Spinal cord (tissue), 10 donors: ENCODE data around the gene TMEM209. TPM values are rescaled to one million over a fixed set of nuclear protein-coding genes. Genes with fewer than 3 reads are reported as not detected.
"Not testable (repeated sequence)": the region's sequence is repeated elsewhere in the genome, so short reads cannot be mapped to it uniquely, and the experiment has no call there.

ENCODE experiments used
- DNase-seq, 6 donors: peaks; one replicate each; pipeline versions ENCODE4 v3.0.0 to v3.0.0-alpha.2; 2013 to 2015; ENCODE audit warnings: low spot score in 6 of 6, low read depth in 4 of 6
- H3K27ac ChIP-seq: one replicate; pipeline ENCODE4 v1.5.1; 2013; ENCODE audit warnings: low read depth, low read length, control low read depth
- H3K27me3 ChIP-seq: one replicate; pipeline ENCODE4 v1.6.1; 2013; ENCODE audit warnings: low read length; ENCODE audit not compliant: control insufficient read depth, insufficient read depth
- H3K36me3 ChIP-seq: one replicate; pipeline ENCODE4 v1.6.1; 2013; ENCODE audit warnings: low read length; ENCODE audit not compliant: control insufficient read depth, insufficient read depth
- H3K4me1 ChIP-seq: one replicate; pipeline ENCODE4 v1.6.1; 2013; ENCODE audit warnings: low read length; ENCODE audit not compliant: control insufficient read depth, insufficient read depth
- H3K4me3 ChIP-seq: one replicate; pipeline ENCODE4 v1.5.1; 2013; ENCODE audit warnings: low read depth, low read length, control low read depth
- H3K9me3 ChIP-seq: one replicate; pipeline ENCODE4 v1.6.1; 2013; ENCODE audit warnings: low read length; ENCODE audit not compliant: control insufficient read depth, insufficient read depth
- WGBS: methylation state at CpG from one replicate; pipeline ENCODE4 v1.1.5; 2013; ENCODE audit warnings: missing lambda C conversion rate; ENCODE audit not compliant: insufficient coverage; 5-methylcytosine and 5-hydroxymethylcytosine counted together
- polyA plus RNA-seq, 2 donors: library from polyadenylated mRNA; unstranded; fragments of 120-200 nt; gene quantifications; one replicate each; pipeline ENCODE4 v1.2.1, GENCODE V29; 2013; ENCODE audit not compliant: insufficient read length in 2 of 2
- total RNA-seq, 2 donors: library from RNA; depleted of rRNA in 1 of 2; stranded (reverse); fragments of 120-200 nt in 1 of 2; fragments of >200 nt in 1 of 2; gene quantifications; one replicate each; pipeline versions ENCODE4 v1.2.3 to v1.2.4, GENCODE V29; 2013 to 2014
- donor health status: healthy.

Gene TMEM209
- total and polyA plus RNA-seq, 4 donors = 13.7 to 17.2 (median 15.7) TPM

GRCh38 chr7:130147710-130148325 lies 57.4 kb downstream of the TMEM209 start:
- Histone ChIP-seq H3K4me1 (peaks cover 23% of the 10 kb centered on the region), H3K9me3 (no peaks in the 10 kb centered on the region), H3K27me3 (no peaks in the 10 kb centered on the region), H3K27ac (no peak overlapping the region), H3K4me3 (no peak overlapping the region), H3K36me3 (peaks cover 4% of the 10 kb centered on the region)
- 96% methylated on average over 13 of the region's 14 CpGs for WGBS
- DNase-seq = no peak

- H3K4me1 ChIP-seq = peaks cover 30% of the 10 kb centered on the region
- H3K27ac ChIP-seq = no peak overlapping the region
- H3K9me3 ChIP-seq = no peaks in the 10 kb centered on the region
- H3K4me3 ChIP-seq = no peak overlapping the region
- no peak for DNase-seq
- WGBS = 93% methylated on average over 7 of the region's 9 CpGs
- H3K27me3 ChIP-seq = no peaks in the 10 kb centered on the region
- H3K36me3 ChIP-seq = peaks cover 7% of the 10 kb centered on the region
Observed at GRCh38 chr7:130146693-130147405, 58.4 kb downstream of the TMEM209 start.

GRCh38 chr7:130146142-130146541 lies 59.1 kb downstream of the TMEM209 start:
- peaks cover 37% of the 10 kb centered on the region for H3K4me1 ChIP-seq
- not testable (repeated sequence) for H3K9me3 ChIP-seq, H3K27ac ChIP-seq, DNase-seq, H3K27me3 ChIP-seq, H3K36me3 ChIP-seq, H3K4me3 ChIP-seq
- no CpG with 5 or more reads among the region's 5 CpGs for WGBS

- no peak overlapping the region for H3K4me3 ChIP-seq
- H3K4me1 ChIP-seq = peaks cover 43% of the 10 kb centered on the region
- 91% methylated on average over 11 of the region's 14 CpGs for WGBS
- no peaks in the 10 kb centered on the region for H3K27me3 ChIP-seq
- H3K36me3 ChIP-seq = peaks cover 9% of the 10 kb centered on the region
- H3K27ac ChIP-seq = peak overlapping the region; percentile 64
- peak in 1 of 6 donors; percentile 45 for DNase-seq
- H3K9me3 ChIP-seq = no peaks in the 10 kb centered on the region
Observed at GRCh38 chr7:130145424-130146100, 59.6 kb downstream of the TMEM209 start.

- peaks cover 42% of the 10 kb centered on the region for H3K4me1 ChIP-seq
- no peaks in the 10 kb centered on the region for H3K9me3 ChIP-seq
- H3K36me3 ChIP-seq = peaks cover 17% of the 10 kb centered on the region
- no peaks in the 10 kb centered on the region for H3K27me3 ChIP-seq
- 53% methylated on average over 9 of the region's 14 CpGs for whole genome bisulfite sequencing
- no peak overlapping the region for H3K4me3 ChIP-seq
- peak in 2 of 6 donors; percentile 32 to 81 for DNase-seq
- peak overlapping the region; percentile 10 for H3K27ac ChIP-seq
Observed at GRCh38 chr7:130144312-130145171, 60.7 kb downstream of the TMEM209 start.

GRCh38 chr7:130143986-130144311 lies 61.3 kb downstream of the TMEM209 start:
- H3K27ac ChIP-seq = peak overlapping the region; percentile 10
- DNase-seq = no peak
- peaks cover 39% of the 10 kb centered on the region for H3K4me1 ChIP-seq
- no peak overlapping the region for H3K4me3 ChIP-seq
- peaks cover 19% of the 10 kb centered on the region for H3K36me3 ChIP-seq
- no CpG with 5 or more reads among the region's 3 CpGs for WGBS
- no peaks in the 10 kb centered on the region for H3K9me3 ChIP-seq
- H3K27me3 ChIP-seq = no peaks in the 10 kb centered on the region

GRCh38 chr7:130143334-130143732 lies 61.9 kb downstream of the TMEM209 start:
- H3K27ac ChIP-seq = no peak overlapping the region
- peaks cover 37% of the 10 kb centered on the region for H3K4me1 ChIP-seq
- DNase-seq = no peak
- H3K4me3 ChIP-seq = no peak overlapping the region
- H3K36me3 ChIP-seq = peaks cover 19% of the 10 kb centered on the region
- no peaks in the 10 kb centered on the region for H3K9me3 ChIP-seq
- H3K27me3 ChIP-seq = no peaks in the 10 kb centered on the region
- WGBS = 97% methylated on average over 5 of the region's 5 CpGs

GRCh38 chr7:130142654-130143333 lies 62.4 kb downstream of the TMEM209 start:
- Histone ChIP-seq H3K27me3 (no peaks in the 10 kb centered on the region), H3K27ac (peak overlapping the region; percentile 93), H3K9me3 (no peaks in the 10 kb centered on the region), H3K36me3 (peaks cover 19% of the 10 kb centered on the region), H3K4me3 (no peak overlapping the region), H3K4me1 (peaks cover 37% of the 10 kb centered on the region)
- 81% methylated on average over 14 of the region's 14 CpGs for WGBS
- DNase-seq = no peak
